LNCaP clone FGC (cell line): ENCODE results near the gene CADM2.

Experiments used
- DNase-seq: peaks from one replicate; pipeline ENCODE4 v3.0.0-alpha.2; 2011; ENCODE audit warnings: low read depth
- H3K4me3 ChIP-seq: 2 replicates; pipeline ENCODE4 v1.5.1; 2011; ENCODE audit warnings: mild to moderate bottlenecking, low read depth, low read length, control low read depth
- CTCF ChIP-seq: IDR thresholded peaks from 2 replicates; pipeline ENCODE4 v1.5.1; 2012; ENCODE audit warnings: mild to moderate bottlenecking; ENCODE audit not compliant: control insufficient read depth, insufficient read depth; ENCODE audit errors: extremely low read depth

The CADM2 gene

DNA sequence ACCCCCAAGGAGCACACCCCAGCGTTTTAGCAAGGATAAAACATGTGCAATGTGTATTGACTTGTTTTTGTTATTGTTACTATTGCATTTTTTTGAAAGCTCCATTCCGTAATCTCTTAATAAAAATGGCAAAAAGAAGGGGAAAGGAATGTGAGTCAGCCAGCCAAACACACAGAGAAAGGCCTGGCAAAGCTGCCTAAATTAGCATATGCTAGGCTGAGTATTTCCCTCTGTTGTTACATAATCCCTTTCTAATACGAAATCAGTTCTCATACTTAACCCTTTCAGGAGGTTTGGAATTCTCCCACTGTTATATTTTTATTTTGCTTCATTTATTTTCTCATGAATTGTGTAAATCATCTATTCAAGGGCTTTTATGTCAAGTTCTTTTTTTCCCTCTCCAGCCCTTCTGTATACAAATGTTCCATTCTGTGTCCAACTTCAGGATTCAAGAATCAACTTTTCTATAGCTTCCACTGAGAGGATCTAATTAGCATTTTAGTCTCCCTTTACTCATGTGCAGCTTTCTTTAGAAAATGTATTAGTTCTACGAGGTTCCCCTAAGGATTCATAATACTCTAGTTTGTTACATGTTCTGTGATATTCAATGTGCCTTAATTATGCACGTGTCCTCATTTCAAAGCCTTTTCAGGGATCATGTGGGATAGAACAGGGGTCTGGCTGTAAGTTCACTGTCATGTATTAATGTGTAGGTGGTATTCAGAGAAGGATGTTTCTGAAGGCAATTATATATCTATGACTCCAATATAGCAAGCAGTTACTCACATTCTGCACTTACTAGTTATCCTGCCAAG is 9.2 kb downstream of the CADM2 start:
- H3K4me3 ChIP-seq = no peak overlapping the region
- no peak for DNase-seq
- TF ChIP-seq CTCF = no peak

DNA sequence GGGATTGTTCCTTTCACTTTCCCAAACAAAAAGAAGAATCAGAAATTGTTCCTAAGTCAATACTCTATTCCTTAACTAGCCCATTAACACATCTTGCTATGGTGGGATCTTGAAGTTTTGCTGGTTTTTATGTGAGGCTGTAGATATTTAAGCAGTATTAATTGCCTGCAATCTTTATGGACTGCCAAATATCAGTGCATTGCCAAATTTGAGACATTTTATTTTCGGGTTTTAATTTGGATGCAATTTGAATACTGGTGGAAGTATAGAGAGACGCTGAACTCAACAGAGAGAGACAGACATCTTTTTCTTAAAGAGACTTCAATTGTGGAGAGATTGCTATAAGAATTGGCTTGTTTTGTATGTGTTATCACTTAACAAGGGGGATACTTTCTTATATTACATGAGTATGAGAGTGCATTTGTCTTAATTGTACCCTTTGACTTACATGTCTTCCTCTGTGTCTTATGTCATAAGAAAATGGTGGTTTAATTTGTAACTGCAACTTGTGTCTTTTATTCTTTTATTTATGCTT is 10.0 kb downstream of the CADM2 start:
- H3K4me3 ChIP-seq = no peak overlapping the region
- no peak for DNase-seq
- TF ChIP-seq CTCF = no peak

GRCh38 chr3:84974347-84974746 is 15.6 kb downstream of the CADM2 start:
- DNase-seq = peak; percentile 30
- H3K4me3 ChIP-seq = no peak overlapping the region
- TF ChIP-seq CTCF = peak; percentile 43

DNA sequence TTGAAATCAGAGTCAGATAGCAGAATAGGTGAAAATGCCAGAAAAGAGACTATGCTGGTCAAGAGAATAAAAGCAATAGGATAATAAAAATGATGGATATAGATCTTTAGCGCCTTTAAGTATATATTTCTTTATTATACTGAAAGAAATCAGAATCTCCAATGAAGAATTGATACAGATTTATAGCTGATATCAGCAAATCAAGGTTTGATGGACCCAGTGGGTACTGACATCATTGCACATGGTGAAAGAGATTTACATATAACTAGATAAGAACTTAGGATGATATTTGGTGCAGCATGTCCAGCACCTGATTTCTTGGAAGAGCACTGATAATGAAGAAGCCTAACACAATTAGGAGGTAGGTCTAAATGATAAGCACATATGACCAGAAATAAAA is 18.2 kb downstream of the CADM2 start:
- DNase-seq = no peak
- no peak overlapping the region for H3K4me3 ChIP-seq
- no peak for TF ChIP-seq CTCF

- DNase-seq = no peak
- H3K4me3 ChIP-seq = no peak overlapping the region
- no peak for TF ChIP-seq CTCF
These were observed 20.1 kb downstream of the CADM2 start for GRCh38 chr3:84978843-84979242.

DNA sequence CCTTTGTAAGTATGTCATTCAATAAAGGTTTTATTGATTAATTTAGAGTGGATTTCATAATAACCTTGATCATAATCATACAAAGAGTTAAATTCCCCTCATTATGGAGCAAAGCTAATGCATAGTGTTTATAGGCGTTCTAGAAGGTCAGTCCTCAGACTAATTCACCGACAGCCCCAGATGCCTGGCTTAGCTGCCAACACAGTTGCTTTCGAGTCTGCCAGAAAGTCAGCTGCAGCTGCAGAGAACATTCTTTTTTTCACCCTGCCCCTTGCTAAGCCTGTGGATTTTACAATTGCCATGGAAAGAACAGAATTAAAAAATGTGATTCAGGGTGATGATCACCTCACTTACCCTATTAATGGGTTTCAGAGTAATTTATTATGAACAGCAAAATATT is 21.2 kb downstream of the CADM2 start:
- TF ChIP-seq CTCF = no peak
- DNase-seq = no peak
- no peak overlapping the region for H3K4me3 ChIP-seq

DNA sequence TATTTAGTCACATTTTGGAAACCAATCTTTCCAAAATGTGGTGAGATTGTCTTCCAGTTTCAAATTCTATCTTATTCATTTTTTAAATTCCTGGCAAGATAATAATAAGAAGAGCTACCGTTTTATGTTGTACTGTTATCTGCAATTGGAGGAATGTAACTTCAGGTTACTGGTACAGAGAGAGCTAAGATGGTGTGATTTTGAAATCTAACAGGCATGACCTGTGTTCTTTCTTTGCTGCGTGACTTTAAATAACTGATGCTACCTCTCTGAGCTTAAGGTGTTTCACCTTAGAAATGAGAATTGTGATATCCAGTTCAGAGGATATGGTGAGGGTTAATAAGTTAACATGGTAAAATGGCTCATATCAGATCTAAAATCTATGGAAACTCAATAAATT is 21.7 kb downstream of the CADM2 start:
- H3K4me3 ChIP-seq = no peak overlapping the region
- no peak for DNase-seq
- no peak for TF ChIP-seq CTCF
